Hypothalamus (tissue), 51 donors: ENCODE results near the gene CPM.

Experiments
- DNase-seq, 51 donors: peaks; one replicate each; lab custom pipeline; 2025; lab: John Stamatoyannopoulos, UW

CPM gene

GRCh38 chr12:68957273-68957672 lies 24.3 kb upstream of the CPM start:
- DNase-seq, result no peak

GRCh38 chr12:68956466-68956865 lies 23.5 kb upstream of the CPM start:
- DNase-seq, result no peak

- no peak for DNase-seq
Measured at GRCh38 chr12:68954811-68955210, 21.8 kb upstream of the CPM start.

- DNase-seq, result no peak
Measured at GRCh38 chr12:68953536-68953935, 20.6 kb upstream of the CPM start.

GRCh38 chr12:68951652-68952051 lies 18.7 kb upstream of the CPM start:
- DNase-seq, result peak in 1 of 51 donors; percentile 14

GRCh38 chr12:68950511-68950910 lies 17.5 kb upstream of the CPM start:
- DNase-seq, result no peak

- DNase-seq, result no peak
Measured at GRCh38 chr12:68945255-68945654, 12.3 kb upstream of the CPM start.

- DNase-seq, result no peak
Measured at GRCh38 chr12:68944296-68945076, 11.5 kb upstream of the CPM start.

GRCh38 chr12:68943848-68944247 lies 10.9 kb upstream of the CPM start:
- no peak for DNase-seq

GRCh38 chr12:68940731-68941130 lies 7.8 kb upstream of the CPM start:
- DNase-seq, result no peak

GRCh38 chr12:68939505-68939904 lies 6.5 kb upstream of the CPM start:
- DNase-seq, result no peak

- DNase-seq, result no peak
Measured at GRCh38 chr12:68934392-68934791, 1.4 kb upstream of the CPM start.

- peak in 9 of 51 donors; percentile 5 to 67 (median 41) for DNase-seq
Measured at GRCh38 chr12:68932128-68932960, 627 bp downstream of the CPM start.

GRCh38 chr12:68930178-68930577 lies 2.8 kb downstream of the CPM start:
- no peak for DNase-seq

GRCh38 chr12:68924546-68924945 lies 8.4 kb downstream of the CPM start:
- no peak for DNase-seq

GRCh38 chr12:68919581-68920239 lies 13.3 kb downstream of the CPM start:
- DNase-seq, result no peak

GRCh38 chr12:68918960-68919359 lies 14.0 kb downstream of the CPM start:
- no peak for DNase-seq

GRCh38 chr12:68915055-68915454 lies 17.9 kb downstream of the CPM start:
- DNase-seq, result no peak

GRCh38 chr12:68913682-68914081 lies 19.3 kb downstream of the CPM start:
- no peak for DNase-seq

- no peak for DNase-seq
Measured at GRCh38 chr12:68912916-68913315, 20.1 kb downstream of the CPM start.

GRCh38 chr12:68911197-68911718 lies 21.7 kb downstream of the CPM start:
- DNase-seq, result peak in 1 of 51 donors; percentile 1
